GM18907 (cell line): ENCODE data around the gene DRD3.
A peak's percentile ranks its signal among the peaks of the same experiment; 100 is the strongest.

Source experiments
- ATAC-seq: cut with Tn5 transposase; IDR thresholded peaks from one replicate; pipeline ENCODE4 v1.9.1; 2021; ENCODE audit warnings: mild to moderate bottlenecking, moderate library complexity; ENCODE audit not compliant: unreplicated experiment

The DRD3 gene

GRCh38 chr3:114178770-114179368 is at the start of gene DRD3:
DRD3 (minus strand) TSS chr3:114179052; CDS start chr3:114171992, 7,060 bp downstream.
- no peak for ATAC-seq

GRCh38 chr3:114227076-114227475 is 48.2 kb upstream of the DRD3 start:
- no peak for ATAC-seq

- ATAC-seq: no peak
Observed at GRCh38 chr3:114226313-114226712, 47.5 kb upstream of the DRD3 start.

- peak; percentile 87 for ATAC-seq
Observed at GRCh38 chr3:114223143-114223542, 44.3 kb upstream of the DRD3 start.

- ATAC-seq: no peak
Observed at GRCh38 chr3:114221881-114222264, 43.0 kb upstream of the DRD3 start.

GRCh38 chr3:114221165-114221880 is 42.5 kb upstream of the DRD3 start:
- no peak for ATAC-seq

GRCh38 chr3:114219741-114220140 is 40.9 kb upstream of the DRD3 start:
- ATAC-seq: no peak

- ATAC-seq: no peak
Observed at GRCh38 chr3:114218578-114219185, 39.8 kb upstream of the DRD3 start.

GRCh38 chr3:114218006-114218405 is 39.2 kb upstream of the DRD3 start:
- no peak for ATAC-seq

GRCh38 chr3:114217266-114217665 is 38.4 kb upstream of the DRD3 start:
- ATAC-seq: no peak

GRCh38 chr3:114216186-114216970 is 37.5 kb upstream of the DRD3 start:
- ATAC-seq: no peak

GRCh38 chr3:114214542-114215341 is 35.9 kb upstream of the DRD3 start:
- ATAC-seq: peak; percentile 28

- ATAC-seq: peak; percentile 86
Observed at GRCh38 chr3:114213627-114214541, 35.0 kb upstream of the DRD3 start.

- peak; percentile 17 for ATAC-seq
Observed at GRCh38 chr3:114213292-114213626, 34.4 kb upstream of the DRD3 start.

GRCh38 chr3:114212646-114213045 is 33.8 kb upstream of the DRD3 start:
- ATAC-seq: no peak

GRCh38 chr3:114207768-114208167 is 28.9 kb upstream of the DRD3 start:
- peak; percentile 95 for ATAC-seq

GRCh38 chr3:114206342-114206741 is 27.5 kb upstream of the DRD3 start:
- ATAC-seq: no peak

GRCh38 chr3:114205541-114205940 is 26.7 kb upstream of the DRD3 start:
- no peak for ATAC-seq

- ATAC-seq: no peak
Observed at GRCh38 chr3:114194750-114195149, 15.9 kb upstream of the DRD3 start.

GRCh38 chr3:114192136-114192535 is 13.3 kb upstream of the DRD3 start:
- ATAC-seq: no peak
